OCI-LY3 (cell line): Measurements from ENCODE around the gene AGMAT.

Experiments
- EZH2phosphoT487 ChIP-seq: fragments of 200-600 bp; shearing (Covaris generic); IDR thresholded peaks from 2 replicates; pipeline ENCODE4 v1.6.1; 2018; ENCODE audit warnings: antibody characterized with exemption, mixed run types, low read depth
- TF ChIP-seq, protein P1 (sequence below): fragments of 200-600, 300-600 bp; sonication (generic); IDR thresholded peaks from 2 replicates; pipeline ENCODE4 v1.5.1; 2014; ENCODE audit warnings: antibody characterized with exemption, low read length, low read depth

DNA sequence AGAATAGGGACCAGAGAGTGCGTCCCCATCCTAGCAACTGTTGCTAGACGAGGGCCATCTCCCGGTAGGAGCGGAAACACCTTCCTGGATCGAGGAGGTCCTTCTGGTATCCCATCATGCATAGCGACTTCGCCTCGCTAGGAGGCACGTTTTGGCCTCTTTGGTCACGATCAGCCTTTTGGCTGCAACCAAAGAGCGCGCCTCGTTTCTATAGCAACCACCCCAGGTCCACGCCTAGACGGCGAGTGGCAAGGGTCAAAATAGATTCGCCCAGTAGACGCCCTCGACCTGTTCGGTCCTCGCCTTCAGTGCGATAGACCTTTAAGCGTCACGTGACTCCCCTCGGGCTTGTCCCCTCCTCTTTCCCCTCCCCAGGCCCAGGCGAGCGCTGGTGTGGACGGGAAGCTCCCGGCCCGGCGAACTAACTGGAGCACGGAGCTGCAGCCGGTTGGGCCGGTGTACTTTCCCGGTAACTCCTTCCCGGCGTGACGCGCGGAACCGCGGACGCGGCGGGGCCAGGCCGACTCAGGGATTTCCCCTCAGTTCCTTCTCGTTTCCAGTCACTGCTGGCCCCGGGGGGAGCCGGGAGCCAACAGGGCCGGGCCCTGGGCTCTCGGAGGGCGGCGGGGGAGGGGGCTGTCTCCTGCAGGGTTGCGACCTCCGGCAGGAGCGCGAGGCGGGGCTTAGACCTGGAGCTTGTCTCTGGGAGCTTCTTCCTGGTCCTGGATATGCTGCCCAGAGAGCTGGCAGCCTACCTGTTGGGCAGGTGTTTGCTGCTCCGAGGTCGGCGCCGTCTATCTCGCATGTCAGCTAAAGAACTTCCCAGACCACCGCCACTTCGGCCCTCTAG is 58.1 kb downstream of the AGMAT start, which contains the start of gene DNAJC16:
- no peak for TF ChIP-seq EZH2phosphoT487
- TF ChIP-seq, protein P1, sequence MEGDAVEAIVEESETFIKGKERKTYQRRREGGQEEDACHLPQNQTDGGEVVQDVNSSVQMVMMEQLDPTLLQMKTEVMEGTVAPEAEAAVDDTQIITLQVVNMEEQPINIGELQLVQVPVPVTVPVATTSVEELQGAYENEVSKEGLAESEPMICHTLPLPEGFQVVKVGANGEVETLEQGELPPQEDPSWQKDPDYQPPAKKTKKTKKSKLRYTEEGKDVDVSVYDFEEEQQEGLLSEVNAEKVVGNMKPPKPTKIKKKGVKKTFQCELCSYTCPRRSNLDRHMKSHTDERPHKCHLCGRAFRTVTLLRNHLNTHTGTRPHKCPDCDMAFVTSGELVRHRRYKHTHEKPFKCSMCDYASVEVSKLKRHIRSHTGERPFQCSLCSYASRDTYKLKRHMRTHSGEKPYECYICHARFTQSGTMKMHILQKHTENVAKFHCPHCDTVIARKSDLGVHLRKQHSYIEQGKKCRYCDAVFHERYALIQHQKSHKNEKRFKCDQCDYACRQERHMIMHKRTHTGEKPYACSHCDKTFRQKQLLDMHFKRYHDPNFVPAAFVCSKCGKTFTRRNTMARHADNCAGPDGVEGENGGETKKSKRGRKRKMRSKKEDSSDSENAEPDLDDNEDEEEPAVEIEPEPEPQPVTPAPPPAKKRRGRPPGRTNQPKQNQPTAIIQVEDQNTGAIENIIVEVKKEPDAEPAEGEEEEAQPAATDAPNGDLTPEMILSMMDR: 0 out of 2 replicates have a peak, but pooled peaks have one; percentile 9
